HT-29 (cell line): Measurements from ENCODE around the gene JMJD1C. TPM values are rescaled to one million over a fixed set of nuclear protein-coding genes. Genes with fewer than 3 reads are reported as not detected.
"Not testable (repeated sequence)": the region's sequence is repeated elsewhere in the genome, so short reads cannot be mapped to it uniquely, and the experiment has no call there.

Source experiments
- DNase-seq: peaks from one replicate; pipeline ENCODE4 v3.0.0-alpha.2; 2015; ENCODE audit warnings: low spot score
- total RNA-seq: library from RNA; depleted of rRNA; stranded (reverse); fragments of >200 nt; shearing (Covaris generic); gene quantifications from 2 replicates; pipeline ENCODE4 v1.2.3, GENCODE V29; 2014

Gene JMJD1C
- total RNA-seq, 1 experiment from 2014 or later = 32.5 TPM

- no peak for DNase-seq
Measured at GRCh38 chr10:63171255-63171855, 294.4 kb downstream of the JMJD1C start.

DNA sequence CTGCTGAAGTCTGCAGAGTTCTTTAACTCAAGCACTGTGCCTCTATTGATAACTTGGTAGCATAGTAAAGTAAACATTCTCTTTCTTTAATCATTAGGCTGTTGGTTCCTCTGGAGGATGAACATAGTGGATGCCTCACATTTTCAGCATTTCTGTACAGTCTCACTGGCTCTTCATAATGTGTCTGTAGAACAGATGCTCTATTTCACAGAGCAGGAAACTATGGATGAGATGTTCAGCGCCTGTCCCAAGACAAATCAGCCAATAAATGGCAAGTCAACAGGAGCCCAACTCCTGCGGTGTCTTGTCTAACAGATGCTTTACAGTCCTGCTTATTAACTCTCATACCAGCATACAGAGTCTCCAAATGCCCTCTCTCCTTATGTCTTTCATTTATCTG, 296.2 kb downstream of the JMJD1C start:
- DNase-seq = no peak

GRCh38 chr10:63168821-63169462, 296.8 kb downstream of the JMJD1C start:
- no peak for DNase-seq

DNA sequence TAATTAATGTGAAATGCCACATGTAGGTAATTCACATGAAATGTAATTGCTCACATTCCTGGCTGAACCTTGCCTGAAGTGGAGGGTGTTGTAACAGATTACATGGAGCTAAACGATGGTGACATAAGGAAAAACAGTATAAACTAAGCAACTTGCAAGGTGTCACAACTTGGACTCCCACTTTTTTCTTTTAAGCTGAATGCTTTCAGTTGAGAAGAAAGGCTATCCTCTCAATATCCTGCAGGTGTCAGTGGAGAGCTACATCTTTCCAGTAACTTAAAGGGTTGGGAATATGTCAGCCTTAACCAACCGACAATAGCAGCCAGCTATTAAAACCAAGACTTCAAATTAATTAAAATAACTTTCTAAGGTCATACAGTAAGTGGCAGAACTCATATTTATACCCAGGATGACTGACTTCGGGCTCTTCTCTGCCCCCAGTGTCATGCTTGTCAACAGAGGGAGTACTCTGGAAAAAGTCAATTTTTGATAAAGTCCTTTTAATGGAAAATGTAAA, 299.0 kb downstream of the JMJD1C start:
- peak; percentile 89 for DNase-seq

- DNase-seq = no peak
Measured at GRCh38 chr10:63165249-63165648, 300.5 kb downstream of the JMJD1C start.

GRCh38 chr10:63164166-63164623, 301.6 kb downstream of the JMJD1C start:
- no peak for DNase-seq

DNA sequence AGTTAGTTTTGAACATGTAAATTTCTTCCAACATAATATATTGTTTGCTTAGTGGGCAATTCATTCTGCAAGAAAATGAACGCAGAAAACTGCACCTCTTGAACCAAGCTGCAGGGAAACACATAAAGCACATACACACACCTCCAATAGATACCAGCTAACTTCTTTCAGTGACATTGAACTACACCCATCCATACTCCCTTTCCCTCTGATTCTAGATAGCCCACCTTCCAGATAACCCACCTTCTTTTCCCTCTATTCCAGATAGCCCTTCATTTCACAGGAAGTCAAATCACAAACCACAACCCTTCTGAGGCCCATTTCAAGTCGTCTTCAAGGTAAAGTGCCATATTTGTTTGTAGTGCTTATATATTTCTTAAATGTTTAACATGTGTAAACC, 304.2 kb downstream of the JMJD1C start:
- DNase-seq = no peak

- peak; percentile 81 for DNase-seq
Measured at GRCh38 chr10:63157845-63158624, 307.7 kb downstream of the JMJD1C start.

DNA sequence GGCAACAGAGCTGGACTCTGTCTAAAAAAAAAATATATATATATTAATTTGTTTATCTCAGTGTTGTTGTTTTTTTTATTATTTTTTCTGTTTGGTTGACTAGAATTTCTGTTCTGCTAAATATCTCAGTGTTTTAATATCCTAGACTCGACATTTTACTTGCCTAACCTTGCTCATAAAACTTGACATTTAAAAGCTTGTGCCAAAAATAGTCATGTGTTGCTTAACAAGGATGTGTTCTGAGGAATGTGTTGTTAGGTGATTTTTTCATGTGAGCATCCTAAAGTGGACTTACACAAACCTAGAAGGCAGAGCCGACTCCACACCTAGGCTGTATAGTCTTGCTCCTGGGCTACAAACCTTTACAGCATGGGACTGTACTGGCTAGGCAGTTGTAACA, 309.5 kb downstream of the JMJD1C start:
- no peak for DNase-seq

GRCh38 chr10:63155388-63156020, 310.3 kb downstream of the JMJD1C start:
- no peak for DNase-seq

GRCh38 chr10:63154546-63155387, 311.0 kb downstream of the JMJD1C start:
- no peak for DNase-seq

DNA sequence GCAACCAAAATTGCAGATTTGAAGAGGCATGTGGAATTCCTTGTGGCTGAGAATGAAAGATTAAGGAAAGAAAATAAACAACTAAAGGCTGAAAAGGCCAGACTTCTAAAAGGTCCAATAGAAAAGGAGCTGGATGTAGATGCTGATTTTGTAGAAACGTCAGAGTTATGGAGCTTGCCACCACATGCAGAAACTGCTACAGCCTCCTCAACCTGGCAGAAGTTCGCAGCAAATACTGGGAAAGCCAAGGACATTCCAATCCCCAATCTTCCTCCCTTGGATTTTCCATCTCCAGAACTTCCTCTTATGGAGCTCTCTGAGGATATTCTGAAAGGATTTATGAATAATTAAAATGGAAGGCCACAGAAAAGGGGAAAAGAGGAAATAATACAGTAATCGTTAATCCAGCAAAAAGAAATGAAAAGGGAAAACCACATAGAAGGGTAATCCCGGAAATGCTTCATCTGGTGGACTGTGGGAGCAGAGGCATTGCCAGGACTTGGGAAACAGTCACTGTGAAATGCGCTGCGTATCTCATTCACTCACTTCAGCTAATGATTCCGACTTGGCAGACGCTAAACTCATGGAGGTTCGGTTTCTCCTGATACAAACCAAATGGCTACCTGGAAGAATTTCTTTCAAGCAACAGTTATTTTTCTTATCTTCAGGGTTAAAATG, 311.8 kb downstream of the JMJD1C start:
- not testable (repeated sequence) for DNase-seq

DNA sequence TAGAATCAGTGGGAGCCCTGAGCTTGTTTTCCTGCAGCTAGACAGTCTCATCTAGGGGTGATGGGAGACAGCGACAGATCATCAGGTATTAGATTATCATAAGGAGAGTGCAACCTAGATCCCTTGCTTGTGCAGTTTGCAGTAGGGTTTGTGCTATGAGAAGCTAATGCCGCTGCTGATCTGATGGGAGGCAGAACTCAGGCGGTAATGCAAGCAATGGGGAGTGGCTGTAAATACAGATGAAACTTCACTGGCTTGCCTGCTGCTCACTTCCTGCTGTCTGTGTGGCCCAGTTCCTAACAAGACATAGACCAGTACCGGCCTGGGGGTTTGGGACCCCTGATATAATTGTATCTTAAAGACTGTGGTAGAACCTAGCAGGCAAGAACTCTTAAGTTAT, 315.0 kb downstream of the JMJD1C start:
- no peak for DNase-seq

DNA sequence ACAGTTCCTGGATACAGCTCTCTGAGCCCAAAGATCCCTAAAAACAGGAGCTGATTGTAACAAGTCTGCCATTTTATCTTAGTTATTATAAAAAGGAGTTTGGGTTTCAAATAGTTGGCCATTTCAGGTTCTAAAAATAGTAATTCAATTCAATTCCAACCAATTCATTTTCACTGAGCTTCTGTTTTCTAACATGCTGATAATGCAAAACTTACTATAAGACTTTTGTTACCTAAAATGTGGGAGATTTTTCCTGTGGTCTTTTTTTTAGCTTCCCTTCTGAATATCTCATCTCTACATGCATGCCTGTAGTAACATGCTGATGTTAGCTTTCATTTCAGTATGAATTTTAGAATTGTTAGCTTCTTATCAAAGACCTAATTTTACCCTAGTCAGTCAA, 319.3 kb downstream of the JMJD1C start:
- DNase-seq = no peak

- no peak for DNase-seq
Measured at GRCh38 chr10:63145782-63146181, 320.0 kb downstream of the JMJD1C start.

- no peak for DNase-seq
Measured at GRCh38 chr10:63143987-63144386, 321.8 kb downstream of the JMJD1C start.

DNA sequence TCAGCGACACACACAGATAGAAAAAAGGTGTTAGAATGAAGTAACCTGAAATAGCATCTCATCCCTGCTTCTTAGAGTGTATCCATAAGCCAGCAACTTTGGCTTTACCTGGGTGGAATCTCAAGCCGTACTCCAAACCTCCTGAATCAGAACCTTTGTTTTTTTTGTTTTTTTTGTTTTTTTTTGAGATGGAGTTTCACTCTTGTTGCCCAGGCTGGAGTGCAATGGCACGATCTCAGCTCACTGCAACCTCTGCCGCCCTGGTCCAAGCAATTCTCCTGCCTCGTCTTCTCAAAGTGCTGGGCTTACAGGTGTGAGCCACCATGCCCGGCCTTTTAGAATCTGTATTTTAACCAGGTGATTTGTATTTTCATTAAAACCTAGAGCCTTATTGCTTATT, 323.6 kb downstream of the JMJD1C start:
- DNase-seq = no peak

GRCh38 chr10:63140077-63140476, 325.7 kb downstream of the JMJD1C start:
- no peak for DNase-seq

DNA sequence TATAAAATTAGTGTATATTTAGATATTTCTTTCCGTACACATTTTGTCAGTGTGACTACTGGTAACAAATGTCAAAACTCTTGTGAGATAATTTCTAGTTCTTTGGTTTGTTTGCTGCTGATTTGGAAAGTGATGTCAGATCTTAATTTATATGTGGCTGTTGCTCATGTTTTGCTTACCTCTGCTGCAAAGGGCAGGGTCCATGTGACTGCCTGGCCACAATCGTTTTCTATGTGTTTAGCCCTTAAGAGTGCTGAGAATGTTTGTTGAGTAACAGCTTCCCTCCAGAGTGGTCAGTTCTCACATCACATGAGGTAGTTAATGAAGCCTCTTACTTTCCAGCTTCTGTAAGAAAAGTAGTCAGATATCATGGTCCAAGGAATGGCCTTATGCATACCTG, 328.5 kb downstream of the JMJD1C start:
- no peak for DNase-seq

DNA sequence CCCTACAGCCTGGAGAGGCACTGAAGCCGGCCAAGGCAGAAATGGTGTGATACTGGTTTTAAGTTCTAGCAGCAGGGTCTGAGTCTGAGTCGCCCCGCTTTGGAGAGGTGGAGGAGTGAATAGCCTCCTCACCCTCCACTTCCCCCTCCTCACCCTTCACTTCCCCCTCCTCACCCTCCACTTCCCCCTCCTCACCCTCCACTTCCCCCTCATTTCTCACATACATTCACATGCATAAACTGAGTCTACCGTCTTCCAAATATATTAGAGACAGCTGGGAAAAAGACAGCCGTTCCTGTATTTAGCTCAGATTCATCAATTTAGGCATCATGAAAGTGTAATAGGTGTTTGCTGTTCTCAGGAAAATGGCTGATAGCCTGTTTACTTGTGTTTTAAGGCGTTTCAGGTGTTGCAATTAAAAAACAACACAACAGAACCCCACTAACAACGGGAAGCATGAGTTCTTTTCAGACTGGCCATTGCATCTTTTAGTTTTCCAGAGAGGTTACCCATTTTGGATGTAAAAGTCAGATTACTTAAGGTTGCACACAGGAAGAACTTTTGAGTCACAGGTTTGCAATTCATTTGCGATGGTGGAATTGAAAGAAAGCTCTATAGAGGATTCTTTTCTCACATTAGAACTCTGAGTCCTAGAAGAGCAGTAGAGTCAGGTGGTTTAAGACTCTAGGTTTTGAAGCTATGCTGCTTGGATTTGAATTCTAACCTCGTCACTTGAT, 331.8 kb downstream of the JMJD1C start:
- peak; percentile 19 for DNase-seq
